OCI-LY3 (cell line): ENCODE measurements around the gene CEP112.
"Not testable (repeated sequence)": the region's sequence is repeated elsewhere in the genome, so short reads cannot be mapped to it uniquely, and the experiment has no call there.

Experiments
- H2AFZ ChIP-seq: fragments of 200-600, 300-600 bp; shearing (Covaris generic); 2 replicates; pipeline ENCODE4 v1.6.0; 2014; ENCODE audit warnings: antibody characterized with exemption, low read depth, low read length
- H3K27ac ChIP-seq: fragments of 200-600, 300-600 bp; sonication (generic); 2 replicates; pipeline ENCODE4 v1.5.1; 2014; ENCODE audit warnings: mild to moderate bottlenecking, low read length, moderate library complexity, mixed read lengths
- H3K27me3 ChIP-seq: fragments of 200-600, 300-600 bp; sonication (generic); 2 replicates; pipeline ENCODE4 v1.6.1; 2014; ENCODE audit warnings: low read depth, low read length, mixed read lengths
- H3K36me3 ChIP-seq: fragments of 200-600, 300-600 bp; sonication (generic); replicated peaks from 2 replicates; pipeline ENCODE3; 2014; ENCODE audit warnings: low read depth, low read length, mixed read lengths
- H3K4me1 ChIP-seq: fragments of 300-600, 200-600 bp; sonication (generic); 2 replicates; pipeline ENCODE4 v1.6.1; 2014; ENCODE audit warnings: low read length, mixed read lengths
- H3K4me2 ChIP-seq: fragments of 200-600, 300-600 bp; sonication (generic); 2 replicates; pipeline ENCODE4 v1.6.1; 2014; ENCODE audit warnings: low read length, mixed read lengths
- H3K4me3 ChIP-seq: fragments of 300-600, 200-600 bp; sonication (generic); 2 replicates; pipeline ENCODE4 v1.5.1; 2014; ENCODE audit warnings: antibody characterized with exemption, mild to moderate bottlenecking, low read length, moderate library complexity
- H3K79me2 ChIP-seq: fragments of 300-600, 200-600 bp; shearing (Covaris generic); 2 replicates; pipeline ENCODE4 v1.6.1; 2014; ENCODE audit warnings: mild to moderate bottlenecking, low read length, mixed read lengths
- H3K9ac ChIP-seq: fragments of 300-600, 200-600 bp; shearing (Covaris generic); 2 replicates; pipeline ENCODE4 v1.6.0; 2014; ENCODE audit warnings: mild to moderate bottlenecking, low read length, moderate library complexity
- H3K9me3 ChIP-seq: fragments of 200-600, 300-600 bp; shearing (Covaris generic); 2 replicates; pipeline ENCODE4 v1.6.1; 2014; ENCODE audit warnings: low read length, mixed read lengths; ENCODE audit not compliant: insufficient read depth
- H4K20me1 ChIP-seq: fragments of 200-600, 300-600 bp; sonication (generic); 2 replicates; pipeline ENCODE4 v1.6.1; 2016; ENCODE audit warnings: low read length, mixed read lengths; ENCODE audit not compliant: insufficient read depth
- EZH2phosphoT487 ChIP-seq: fragments of 200-600 bp; shearing (Covaris generic); IDR thresholded peaks from 2 replicates; pipeline ENCODE4 v1.6.1; 2018; ENCODE audit warnings: antibody characterized with exemption, mixed run types, low read depth
- TF ChIP-seq, protein P1 (sequence below): fragments of 200-600, 300-600 bp; sonication (generic); IDR thresholded peaks from 2 replicates; pipeline ENCODE4 v1.5.1; 2014; ENCODE audit warnings: antibody characterized with exemption, low read length, low read depth

CEP112 gene

DNA sequence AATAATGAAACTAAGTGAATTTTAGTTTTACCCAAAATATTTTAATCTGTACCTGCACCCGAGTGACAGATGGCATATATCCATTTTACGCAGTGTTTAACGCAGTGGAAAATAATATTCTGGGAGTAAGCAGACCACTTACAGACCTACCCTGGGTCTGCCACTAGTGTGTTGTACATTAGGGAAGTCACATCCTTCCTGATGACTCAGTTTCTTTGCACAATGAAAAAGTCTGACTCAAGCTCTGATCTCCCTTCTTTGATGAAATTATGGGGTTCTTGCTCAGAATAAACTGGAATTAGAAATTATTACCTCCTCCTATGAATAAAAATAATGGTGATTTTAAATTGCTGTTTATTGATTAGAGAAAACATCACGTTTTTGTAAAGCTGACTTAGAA is 507.3 kb downstream of the CEP112 start:
- H3K4me1 ChIP-seq, result no peaks in the 10 kb centered on the region
- H3K27me3 ChIP-seq, result no peaks in the 10 kb centered on the region
- H3K9ac ChIP-seq, result no peak overlapping the region
- no peak overlapping the region for H3K4me2 ChIP-seq
- H2AFZ ChIP-seq, result no peak overlapping the region
- TF ChIP-seq EZH2phosphoT487, result no peak
- TF ChIP-seq, protein P1, sequence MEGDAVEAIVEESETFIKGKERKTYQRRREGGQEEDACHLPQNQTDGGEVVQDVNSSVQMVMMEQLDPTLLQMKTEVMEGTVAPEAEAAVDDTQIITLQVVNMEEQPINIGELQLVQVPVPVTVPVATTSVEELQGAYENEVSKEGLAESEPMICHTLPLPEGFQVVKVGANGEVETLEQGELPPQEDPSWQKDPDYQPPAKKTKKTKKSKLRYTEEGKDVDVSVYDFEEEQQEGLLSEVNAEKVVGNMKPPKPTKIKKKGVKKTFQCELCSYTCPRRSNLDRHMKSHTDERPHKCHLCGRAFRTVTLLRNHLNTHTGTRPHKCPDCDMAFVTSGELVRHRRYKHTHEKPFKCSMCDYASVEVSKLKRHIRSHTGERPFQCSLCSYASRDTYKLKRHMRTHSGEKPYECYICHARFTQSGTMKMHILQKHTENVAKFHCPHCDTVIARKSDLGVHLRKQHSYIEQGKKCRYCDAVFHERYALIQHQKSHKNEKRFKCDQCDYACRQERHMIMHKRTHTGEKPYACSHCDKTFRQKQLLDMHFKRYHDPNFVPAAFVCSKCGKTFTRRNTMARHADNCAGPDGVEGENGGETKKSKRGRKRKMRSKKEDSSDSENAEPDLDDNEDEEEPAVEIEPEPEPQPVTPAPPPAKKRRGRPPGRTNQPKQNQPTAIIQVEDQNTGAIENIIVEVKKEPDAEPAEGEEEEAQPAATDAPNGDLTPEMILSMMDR, result no peak
- no peaks in the 10 kb centered on the region for H3K9me3 ChIP-seq
- no peak overlapping the region for H3K27ac ChIP-seq
- H3K4me3 ChIP-seq, result no peak overlapping the region
- no peaks in the 10 kb centered on the region for H3K36me3 ChIP-seq
- H3K79me2 ChIP-seq, result no peaks in the 10 kb centered on the region
- no peaks in the 10 kb centered on the region for H4K20me1 ChIP-seq

DNA sequence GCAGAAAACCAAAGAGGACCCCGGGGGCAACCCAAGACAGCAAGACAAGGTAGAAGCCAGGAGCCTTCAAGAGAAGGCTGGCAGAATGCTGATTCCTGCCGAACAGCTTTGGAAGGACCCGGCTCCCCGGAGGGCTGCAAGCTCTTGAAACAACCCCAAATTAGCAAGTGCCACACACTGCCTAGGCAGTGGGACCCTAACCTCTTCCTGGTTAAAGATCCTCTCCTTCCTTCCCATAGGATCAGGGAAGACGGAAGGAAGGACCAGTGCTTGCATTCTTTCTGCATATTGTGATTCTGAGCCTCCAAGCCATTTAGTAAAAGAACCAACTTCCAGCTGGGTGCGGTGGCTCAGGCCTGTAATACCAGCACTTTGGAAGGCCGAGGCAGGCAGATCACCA is 508.5 kb downstream of the CEP112 start:
- TF ChIP-seq, protein P1, result no peak
- TF ChIP-seq EZH2phosphoT487, result no peak
- H3K27me3 ChIP-seq, result no peaks in the 10 kb centered on the region
- no peak overlapping the region for H3K27ac ChIP-seq
- no peak overlapping the region for H3K9ac ChIP-seq
- no peak overlapping the region for H3K4me2 ChIP-seq
- H3K36me3 ChIP-seq, result no peaks in the 10 kb centered on the region
- H3K4me1 ChIP-seq, result no peaks in the 10 kb centered on the region
- no peak overlapping the region for H2AFZ ChIP-seq
- no peak overlapping the region for H3K4me3 ChIP-seq
- no peaks in the 10 kb centered on the region for H4K20me1 ChIP-seq
- no peaks in the 10 kb centered on the region for H3K79me2 ChIP-seq
- H3K9me3 ChIP-seq, result no peaks in the 10 kb centered on the region

DNA sequence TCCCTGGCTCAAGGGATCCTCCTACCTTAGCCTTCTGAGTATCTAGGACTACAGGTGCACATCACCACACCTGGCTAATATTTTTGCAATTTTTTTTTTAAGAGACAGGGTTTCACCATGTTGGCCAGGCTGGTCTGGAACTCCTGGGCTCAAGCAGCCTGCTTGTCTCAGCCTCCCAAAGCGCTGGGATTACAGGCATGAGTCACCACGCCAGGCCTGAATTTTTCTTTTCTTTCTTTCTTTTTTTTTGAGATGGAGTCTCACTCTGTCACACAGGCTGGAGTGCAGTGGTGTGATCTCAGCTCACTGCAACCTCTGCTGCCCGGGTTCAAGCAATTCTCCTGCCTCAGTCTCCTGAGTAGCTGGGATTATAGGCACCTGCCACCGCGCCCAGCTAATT is 510.2 kb downstream of the CEP112 start:
- not testable (repeated sequence) for H3K79me2 ChIP-seq, H3K9me3 ChIP-seq, H3K4me1 ChIP-seq, H3K27me3 ChIP-seq, H2AFZ ChIP-seq, H3K4me3 ChIP-seq, H3K36me3 ChIP-seq, H3K9ac ChIP-seq, H3K4me2 ChIP-seq, H3K27ac ChIP-seq, H4K20me1 ChIP-seq

DNA sequence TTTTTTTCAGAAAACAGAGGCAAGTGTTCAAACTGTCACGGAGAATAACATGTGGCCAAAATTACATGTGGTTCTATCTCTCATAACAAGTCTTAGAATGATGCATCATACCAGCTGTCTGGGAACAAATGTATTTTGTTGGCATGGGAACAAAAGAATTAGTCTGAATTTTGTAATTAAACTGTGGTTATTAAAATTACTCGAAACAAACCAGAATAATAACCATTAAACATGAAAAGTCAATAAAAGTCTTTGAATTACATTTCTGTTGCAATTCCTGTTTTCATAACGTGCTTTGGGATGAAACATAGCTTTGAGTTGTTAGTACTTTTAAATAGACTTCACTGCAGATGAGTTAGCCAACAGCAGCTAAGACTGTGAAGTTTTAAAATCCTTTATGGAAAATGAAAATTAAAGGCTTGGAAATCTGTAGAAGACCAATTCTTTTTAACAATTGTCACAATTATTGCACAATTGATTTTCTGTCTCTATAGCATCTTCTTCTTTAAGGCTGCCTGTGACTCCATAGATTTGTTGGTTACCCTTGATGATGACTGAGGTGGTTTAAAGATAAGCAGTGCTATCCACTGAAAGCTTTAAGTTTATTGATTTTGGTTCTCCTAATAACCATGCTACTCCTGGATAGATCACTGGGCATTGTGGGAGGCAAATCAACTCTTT is 512.6 kb downstream of the CEP112 start:
- no peak for TF ChIP-seq EZH2phosphoT487
- TF ChIP-seq, protein P1, result no peak
- Histone ChIP-seq H3K27ac (no peak overlapping the region), H3K4me2 (no peak overlapping the region), H4K20me1 (no peaks in the 10 kb centered on the region), H3K4me3 (no peak overlapping the region), H2AFZ (no peak overlapping the region), H3K36me3 (no peaks in the 10 kb centered on the region), H3K4me1 (no peaks in the 10 kb centered on the region), H3K9me3 (0 out of 2 replicates have a peak, but pooled peaks cover 2% of the 10 kb centered on the region), H3K27me3 (no peaks in the 10 kb centered on the region), H3K79me2 (no peaks in the 10 kb centered on the region), H3K9ac (no peak overlapping the region)
